Psoas muscle (tissue), 8 donors: ENCODE measurements around the gene PQBP1. TPM values are rescaled to one million over a fixed set of nuclear protein-coding genes. Genes with fewer than 3 reads are reported as not detected.

Experiments
- ATAC-seq, 4 donors: fragments of 200-7000 bp; cut with Tn5 transposase; one replicate each; pipeline ENCODE4 v1.9.1; 2020; ENCODE audit warnings: moderate library complexity in 3 of 4, mild to moderate bottlenecking in 2 of 4
- DNase-seq, 2 donors: peaks; one replicate each; pipeline ENCODE4 v3.0.0-alpha.2; 2020
- H3K27ac ChIP-seq: fragments of 200-600 bp; one replicate; pipeline ENCODE4 v1.8.0; 2022
- H3K27me3 ChIP-seq, 3 donors: fragments of 200-600 bp in 1 of 3; one replicate each; pipeline versions ENCODE4 v1.6.1 to v1.8.0; 2013 to 2022; ENCODE audit warnings: low read length in 2 of 3, mild to moderate bottlenecking in 2 of 3, moderate library complexity in 1 of 3; ENCODE audit not compliant: insufficient read depth in 3 of 3
- H3K36me3 ChIP-seq, 2 donors: fragments of 200-600 bp in 1 of 2; one replicate each; pipeline versions ENCODE4 v1.6.1 to v1.8.0; 2013 to 2022; ENCODE audit warnings: low read depth in 1 of 2, mild to moderate bottlenecking in 1 of 2, moderate library complexity in 1 of 2; ENCODE audit not compliant: insufficient read depth in 1 of 2
- H3K4me1 ChIP-seq: fragments of 200-600 bp; one replicate; pipeline ENCODE4 v1.8.0; 2022
- H3K4me3 ChIP-seq: fragments of 200-600 bp; one replicate; pipeline ENCODE4 v1.8.0; 2022; ENCODE audit warnings: mild to moderate bottlenecking
- H3K9me3 ChIP-seq: fragments of 200-600 bp; one replicate; pipeline ENCODE4 v1.8.0; 2022
- WGBS, 3 donors: extraction: QIAGEN DNeasy Blood & Tissue Kit; methylation state at CpG; one replicate each; pipeline versions ENCODE4 v1.1.6 to v1.1.7; 2013; 5-methylcytosine and 5-hydroxymethylcytosine counted together
- intact Hi-C, 2 donors: fragments of 100-400 bp; cut with DNase I; formaldehyde crosslinking; loops; one replicate each; pipeline versions ENCODE4 v1.11.0 to v1.14.2; 2022
- polyA plus RNA-seq, 3 donors: library from polyadenylated mRNA; stranded (reverse); fragments of 200-250 nt; gene quantifications; one replicate each; pipeline ENCODE4 v1.2.3, GENCODE V29; 2013
- total RNA-seq, 4 donors: library from RNA; stranded (reverse); fragmentation: NEBNext Ultra II Directional in 2 of 4; extraction: Animal tissue kit (Norgen Biotek cat#: 25700) in 2 of 4; gene quantifications; one replicate each; pipeline versions ENCODE4 v1.2.1 to v1.2.4, GENCODE V29; 2021 to 2023
- TF ChIP-seq, protein P1 (sequence below): fragments of 200-600 bp; IDR thresholded peaks from one replicate; pipeline ENCODE4 v1.8.0; 2022; ENCODE audit warnings: antibody characterized with exemption
- donor health status: healthy with polysubstance abuse.
- donor health status: DM: no; HTN: no; CAD: no; lungs with moderate emphysema.
- donor health status: Bipolar disorder and iron deficiency.
- donor health status: healthy.
- donor health status: DM: yes; HTN: yes; CAD: no.
- donor health status: DM: no; HTN: no; CAD: no.
- donor health status: DM: no; HTN: no; CAD: no.
- donor health status: DM: yes; HTN: yes; CAD: no.

Gene PQBP1
- total and polyA plus RNA-seq, 7 donors = 51.8 to 98.8 (median 65.7) TPM

DNA sequence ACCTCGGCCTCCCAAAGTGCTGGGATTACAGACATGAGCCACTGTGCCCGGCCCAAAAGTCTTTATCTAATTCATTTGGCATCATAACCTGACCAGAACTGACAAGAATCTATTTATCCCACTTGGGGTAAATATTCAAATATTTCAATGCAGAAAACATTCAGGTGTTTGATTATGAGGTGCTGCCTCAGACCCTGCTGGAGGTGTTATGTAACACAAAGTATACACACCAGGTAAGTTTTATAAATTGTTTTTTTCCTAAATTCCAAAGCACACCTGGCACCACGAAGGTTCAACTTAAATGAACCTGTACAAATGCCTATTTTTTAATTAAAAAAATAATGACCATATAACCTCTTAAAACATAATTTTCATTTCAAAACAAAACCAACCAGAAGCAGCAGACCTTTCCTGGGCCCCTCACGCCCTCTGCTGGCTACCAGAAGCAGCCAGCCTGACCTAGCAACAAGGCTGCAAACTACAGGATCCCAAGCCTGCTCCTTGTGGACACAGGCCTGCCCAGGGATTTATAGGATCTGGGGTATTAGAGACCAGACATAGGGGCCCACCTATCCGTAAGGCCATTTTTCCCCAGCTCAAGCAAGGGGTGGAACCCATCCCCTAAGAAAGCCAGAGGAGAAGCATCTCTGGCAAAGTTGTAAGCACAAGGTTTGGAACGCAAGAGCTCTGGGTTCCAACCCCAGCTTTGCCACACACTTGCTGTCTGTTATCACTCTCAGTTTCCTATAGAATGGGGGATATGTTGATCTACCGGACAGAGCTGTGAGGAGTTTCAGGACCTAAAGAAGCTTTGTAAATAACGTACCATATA lies 48.0 kb downstream of the PQBP1 start:
- no peak overlapping the region for H3K4me3 ChIP-seq
- no peaks in the 10 kb centered on the region for H3K27me3 ChIP-seq
- no peaks in the 10 kb centered on the region for H3K9me3 ChIP-seq
- DNase-seq = peak in 1 of 2 donors; percentile 27
- no peak overlapping the region for H3K27ac ChIP-seq
- TF ChIP-seq, protein P1, sequence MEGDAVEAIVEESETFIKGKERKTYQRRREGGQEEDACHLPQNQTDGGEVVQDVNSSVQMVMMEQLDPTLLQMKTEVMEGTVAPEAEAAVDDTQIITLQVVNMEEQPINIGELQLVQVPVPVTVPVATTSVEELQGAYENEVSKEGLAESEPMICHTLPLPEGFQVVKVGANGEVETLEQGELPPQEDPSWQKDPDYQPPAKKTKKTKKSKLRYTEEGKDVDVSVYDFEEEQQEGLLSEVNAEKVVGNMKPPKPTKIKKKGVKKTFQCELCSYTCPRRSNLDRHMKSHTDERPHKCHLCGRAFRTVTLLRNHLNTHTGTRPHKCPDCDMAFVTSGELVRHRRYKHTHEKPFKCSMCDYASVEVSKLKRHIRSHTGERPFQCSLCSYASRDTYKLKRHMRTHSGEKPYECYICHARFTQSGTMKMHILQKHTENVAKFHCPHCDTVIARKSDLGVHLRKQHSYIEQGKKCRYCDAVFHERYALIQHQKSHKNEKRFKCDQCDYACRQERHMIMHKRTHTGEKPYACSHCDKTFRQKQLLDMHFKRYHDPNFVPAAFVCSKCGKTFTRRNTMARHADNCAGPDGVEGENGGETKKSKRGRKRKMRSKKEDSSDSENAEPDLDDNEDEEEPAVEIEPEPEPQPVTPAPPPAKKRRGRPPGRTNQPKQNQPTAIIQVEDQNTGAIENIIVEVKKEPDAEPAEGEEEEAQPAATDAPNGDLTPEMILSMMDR = peak; percentile 56
- whole genome bisulfite sequencing, 3 donors = 47 to 70% (median 53%) methylated on average over 8 of the region's 8 CpGs
- intact Hi-C loops = no loop called here
- no peaks in the 10 kb centered on the region for H3K4me1 ChIP-seq
- peaks cover 4 to 18% of the 10 kb centered on the region in 2 donors for H3K36me3 ChIP-seq
- peak in 2 of 4 donors; percentile 60 to 69 for ATAC-seq

DNA sequence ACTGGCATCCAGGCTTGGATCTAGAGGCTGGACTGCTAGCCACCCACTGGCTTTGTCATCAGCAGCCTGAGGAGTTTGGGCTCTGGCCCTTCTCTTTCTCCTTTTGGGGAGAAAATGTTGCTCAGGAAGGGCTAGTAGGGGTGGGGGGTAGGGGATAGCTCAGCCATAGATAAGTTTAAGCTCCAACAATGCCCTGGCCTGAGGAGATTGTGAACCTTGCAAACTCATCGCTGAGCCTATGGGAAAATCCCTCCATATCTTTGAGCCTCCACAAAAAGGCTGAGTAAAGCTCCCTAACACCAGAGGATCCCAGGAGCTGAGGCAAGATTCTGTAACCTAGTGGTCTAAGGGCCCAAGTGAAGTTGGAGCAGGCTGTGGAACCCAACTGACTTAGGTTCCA lies 50.9 kb downstream of the PQBP1 start:
- Histone ChIP-seq H3K27me3 (no peaks in the 10 kb centered on the region), H3K27ac (no peak overlapping the region), H3K4me1 (no peaks in the 10 kb centered on the region), H3K36me3 (peaks cover 0 to 6% of the 10 kb centered on the region in 2 donors), H3K4me3 (no peak overlapping the region), H3K9me3 (no peaks in the 10 kb centered on the region)
- intact Hi-C loops = no loop called here
- TF ChIP-seq, protein P1 = no peak
- ATAC-seq (no peak), DNase-seq (no peak)
- whole genome bisulfite sequencing, 3 donors = 82 to 100% (median 100%) methylated on average over 1 of the region's 1 CpG

Other genes starting within 250 kb of the PQBP1 start
- 1 to 10 TPM in 2 of 4 donors, under 1 TPM in 2; 0.85 to 2.9 (median 1.4) TPM for gene WAS, start 214.1 kb upstream of the PQBP1 start, total RNA-seq
- gene WAS, start 214.1 kb upstream of the PQBP1 start, polyA plus RNA-seq = under 1 TPM; 0.45 to 0.66 (median 0.47) TPM
- 1 to 10 TPM; 1.9 to 3.2 (median 2.7) TPM for gene SUV39H1, start 201.2 kb upstream of the PQBP1 start, total RNA-seq
- 1 to 10 TPM; 2.2 to 3.6 (median 2.8) TPM for gene SUV39H1, start 201.2 kb upstream of the PQBP1 start, polyA plus RNA-seq
- gene GLOD5, start 136.2 kb upstream of the PQBP1 start, total RNA-seq = not detected
- gene GLOD5, start 136.2 kb upstream of the PQBP1 start, polyA plus RNA-seq = not detected
- gene GATA1, start 111.3 kb upstream of the PQBP1 start, total RNA-seq = under 1 TPM in 1 of 4 donors, not detected in 3; 0.17 TPM
- gene GATA1, start 111.3 kb upstream of the PQBP1 start, polyA plus RNA-seq = under 1 TPM in 2 of 3 donors, not detected in 1; 0.03 to 0.04 TPM
- gene HDAC6, start 95.9 kb upstream of the PQBP1 start, total RNA-seq = 10 to 100 TPM; 31.8 to 47.1 (median 43.6) TPM
- gene HDAC6, start 95.9 kb upstream of the PQBP1 start, polyA plus RNA-seq = 10 to 100 TPM; 21.8 to 26.2 (median 24.4) TPM
- not detected for gene ERAS, start 71.4 kb upstream of the PQBP1 start, total RNA-seq
- not detected for gene ERAS, start 71.4 kb upstream of the PQBP1 start, polyA plus RNA-seq
- under 1 TPM in 1 of 4 donors, not detected in 3; 0.44 TPM for gene PCSK1N, start 62.3 kb upstream of the PQBP1 start, total RNA-seq
- gene PCSK1N, start 62.3 kb upstream of the PQBP1 start, polyA plus RNA-seq = not detected
- 10 to 100 TPM; 56.6 to 76.2 (median 65.1) TPM for gene TIMM17B, start 162 bp upstream of the PQBP1 start, total RNA-seq
- gene TIMM17B, start 162 bp upstream of the PQBP1 start, polyA plus RNA-seq = 10 to 100 TPM; 63.1 to 91.6 (median 78.4) TPM
- gene SLC35A2, start 13.7 kb downstream of the PQBP1 start, total RNA-seq = 10 to 100 TPM in 2 of 4 donors, 1 to 10 TPM in 2; 8.8 to 13.4 (median 11.2) TPM
- gene SLC35A2, start 13.7 kb downstream of the PQBP1 start, polyA plus RNA-seq = 10 to 100 TPM; 13.2 to 26.1 (median 19.7) TPM
- gene PIM2, start 21.1 kb downstream of the PQBP1 start, total RNA-seq = 1 to 10 TPM; 1.1 to 2.3 (median 1.6) TPM
- 1 to 10 TPM; 1.4 to 3.7 (median 1.6) TPM for gene PIM2, start 21.1 kb downstream of the PQBP1 start, polyA plus RNA-seq
- gene OTUD5, start 59.7 kb downstream of the PQBP1 start, total RNA-seq = 10 to 100 TPM; 21.4 to 38.7 (median 28.5) TPM
- gene OTUD5, start 59.7 kb downstream of the PQBP1 start, polyA plus RNA-seq = 10 to 100 TPM; 17.5 to 34.8 (median 18.6) TPM
- gene KCND1, start 73.9 kb downstream of the PQBP1 start, total RNA-seq = under 1 TPM; 0.18 to 0.41 (median 0.25) TPM
- gene KCND1, start 73.9 kb downstream of the PQBP1 start, polyA plus RNA-seq = under 1 TPM; 0.03 to 0.44 (median 0.30) TPM
- 10 to 100 TPM; 16.5 to 23.6 (median 19.4) TPM for gene GRIPAP1, start 104.3 kb downstream of the PQBP1 start, total RNA-seq
- gene GRIPAP1, start 104.3 kb downstream of the PQBP1 start, polyA plus RNA-seq = 10 to 100 TPM; 12.6 to 17.5 (median 13.4) TPM
- gene TFE3, start 145.4 kb downstream of the PQBP1 start, total RNA-seq = 10 to 100 TPM; 18.1 to 46.5 (median 30.4) TPM
- gene TFE3, start 145.4 kb downstream of the PQBP1 start, polyA plus RNA-seq = 10 to 100 TPM; 16.9 to 55.2 (median 32.3) TPM
- gene CCDC120, start 161.1 kb downstream of the PQBP1 start, total RNA-seq = 1 to 10 TPM in 2 of 4 donors, under 1 TPM in 2; 0.76 to 1.2 (median 0.95) TPM
- gene CCDC120, start 161.1 kb downstream of the PQBP1 start, polyA plus RNA-seq = under 1 TPM; 0.40 to 0.48 (median 0.43) TPM
- 1 to 10 TPM; 4.3 to 9.1 (median 6.6) TPM for gene PRAF2, start 176.1 kb downstream of the PQBP1 start, total RNA-seq
- gene PRAF2, start 176.1 kb downstream of the PQBP1 start, polyA plus RNA-seq = 10 to 100 TPM in 2 of 3 donors, 1 to 10 TPM in 1; 9.7 to 12.5 (median 11.4) TPM
- 10 to 100 TPM; 67.3 to 85.7 (median 75.0) TPM for gene WDR45, start 182.0 kb downstream of the PQBP1 start, total RNA-seq
- gene WDR45, start 182.0 kb downstream of the PQBP1 start, polyA plus RNA-seq = 100 to 1,000 TPM in 1 of 3 donors, 10 to 100 TPM in 2; 93.2 to 102 (median 99.4) TPM
- gene GPKOW, start 225.8 kb downstream of the PQBP1 start, total RNA-seq = 10 to 100 TPM; 26.7 to 28.8 (median 27.7) TPM
- gene GPKOW, start 225.8 kb downstream of the PQBP1 start, polyA plus RNA-seq = 10 to 100 TPM; 25.9 to 29.4 (median 26.9) TPM